NCI-H1436 treated with DMSO at 0.1 percent for 48 hours (cell line): ENCODE results near the gene MST1R.
"Not testable (repeated sequence)": the region's sequence is repeated elsewhere in the genome, so short reads cannot be mapped to it uniquely, and the experiment has no call there.

Source experiments
- DNase-seq: peaks from one replicate; lab custom pipeline; 2025; lab: John Stamatoyannopoulos, UW

The MST1R gene

GRCh38 chr3:49911124-49911420 lies 7.4 kb upstream of the MST1R start:
- no peak for DNase-seq

GRCh38 chr3:49910409-49911123 lies 6.9 kb upstream of the MST1R start:
- no peak for DNase-seq

- DNase-seq: no peak
These were observed 4.9 kb upstream of the MST1R start for GRCh38 chr3:49908373-49909199.

GRCh38 chr3:49906073-49906743 lies 2.5 kb upstream of the MST1R start:
- DNase-seq: no peak

- not testable (repeated sequence) for DNase-seq
These were observed 775 bp upstream of the MST1R start for GRCh38 chr3:49904448-49904847.

GRCh38 chr3:49902511-49903345 lies 945 bp downstream of the MST1R start:
- DNase-seq: no peak

GRCh38 chr3:49901366-49902339 lies 2.0 kb downstream of the MST1R start:
- no peak for DNase-seq

GRCh38 chr3:49900491-49901153 lies 3.1 kb downstream of the MST1R start:
- no peak for DNase-seq

GRCh38 chr3:49899815-49900214 lies 3.9 kb downstream of the MST1R start:
- DNase-seq: no peak

- no peak for DNase-seq
These were observed 4.7 kb downstream of the MST1R start for GRCh38 chr3:49898991-49899390.

- no peak for DNase-seq
These were observed 7.3 kb downstream of the MST1R start for GRCh38 chr3:49896345-49896744.

- DNase-seq: no peak
These were observed 7.9 kb downstream of the MST1R start for GRCh38 chr3:49895791-49896190.

GRCh38 chr3:49889296-49889695 lies 14.4 kb downstream of the MST1R start:
- no peak for DNase-seq

GRCh38 chr3:49886922-49887265 lies 16.8 kb downstream of the MST1R start:
- no peak for DNase-seq

GRCh38 chr3:49883998-49884397 lies 19.7 kb downstream of the MST1R start:
- no peak for DNase-seq

GRCh38 chr3:49882166-49882565 lies 21.5 kb downstream of the MST1R start:
- DNase-seq: no peak

- DNase-seq: no peak
These were observed 22.9 kb downstream of the MST1R start for GRCh38 chr3:49880581-49881315.

GRCh38 chr3:49879721-49880120 lies 24.0 kb downstream of the MST1R start:
- DNase-seq: no peak

GRCh38 chr3:49878686-49879085 lies 25.0 kb downstream of the MST1R start:
- no peak for DNase-seq

GRCh38 chr3:49877716-49878115 lies 26.0 kb downstream of the MST1R start:
- DNase-seq: no peak
